C4-2B (cell line): ENCODE results near the gene RFTN1.

Experiments used
- H3K27ac ChIP-seq: fragments of 450-650 bp; 2 replicates; pipeline ENCODE4 v1.5.1; 2017
- CTCF ChIP-seq: fragments of 450-650 bp; conservative IDR thresholded peaks from 2 replicates; pipeline ENCODE4 v1.5.1; 2017; ENCODE audit warnings: mild to moderate bottlenecking
- ZFX ChIP-seq: fragments of 450-650 bp; IDR thresholded peaks from 2 replicates; pipeline ENCODE4 v1.6.1; 2017

The RFTN1 gene

GRCh38 chr3:16409032-16409431 is 104.5 kb downstream of the RFTN1 start:
- H3K27ac ChIP-seq = no peak overlapping the region

GRCh38 chr3:16407366-16407765 is 106.1 kb downstream of the RFTN1 start:
- TF ChIP-seq CTCF (no peak), ZFX (no peak)
- H3K27ac ChIP-seq = no peak overlapping the region

More at GRCh38 chr3:16409032-16409431, 104.5 kb downstream of the RFTN1 start:
- no peak for TF ChIP-seq CTCF
- TF ChIP-seq ZFX = no peak

- no peak overlapping the region for H3K27ac ChIP-seq
- TF ChIP-seq ZFX (no peak), CTCF (no peak)
These were observed 106.9 kb downstream of the RFTN1 start for GRCh38 chr3:16406579-16406978.

GRCh38 chr3:16406166-16406565 is 107.3 kb downstream of the RFTN1 start:
- no peak overlapping the region for H3K27ac ChIP-seq
- TF ChIP-seq CTCF (no peak), ZFX (no peak)

- H3K27ac ChIP-seq = no peak overlapping the region
These were observed 109.1 kb downstream of the RFTN1 start for GRCh38 chr3:16404349-16404895.

GRCh38 chr3:16402451-16402850 is 111.0 kb downstream of the RFTN1 start:
- no peak for TF ChIP-seq CTCF
- no peak for TF ChIP-seq ZFX
- H3K27ac ChIP-seq = no peak overlapping the region

More at GRCh38 chr3:16404349-16404895, 109.1 kb downstream of the RFTN1 start:
- no peak for TF ChIP-seq ZFX
- no peak for TF ChIP-seq CTCF

- no peak overlapping the region for H3K27ac ChIP-seq
- no peak for TF ChIP-seq CTCF
- TF ChIP-seq ZFX = no peak
These were observed 112.2 kb downstream of the RFTN1 start for GRCh38 chr3:16401273-16401672.
